H1 (cell line): ENCODE data around the gene RTN4RL1. TPM values are rescaled to one million over a fixed set of nuclear protein-coding genes. Genes with fewer than 3 reads are reported as not detected.
A peak's percentile ranks its signal among the peaks of the same experiment; 100 is the strongest.

ENCODE experiments used
- CTCF ChIA-PET: fragments of 300-600 bp; sonication (Branson Sonifier 250); formaldehyde crosslinking; loops from one replicate; lab custom pipeline; 2021; ENCODE audit not compliant: partially characterized antibody; lab: Charles Lee
- POLR2A ChIA-PET: fragments of 300-600 bp; sonication (Branson Sonifier 250); formaldehyde crosslinking; loops from one replicate; lab custom pipeline; 2021; ENCODE audit warnings: inconsistent platforms; ENCODE audit not compliant: partially characterized antibody; lab: Charles Lee
- DNase-seq, 2 experiments: peaks; one replicate each; pipeline versions ENCODE4 v3.0.0 to v3.0.0-alpha.2; 2010 to 2022; ENCODE audit warnings: low spot score in 2 of 2, low read depth in 1 of 2, mixed read lengths in 1 of 2
- FAIRE-seq: peaks from 2 replicates; lab custom pipeline; 2011; peaks lifted over from hg19 to GRCh38; lab: Jason Lieb, UNC
- H2AFZ ChIP-seq: 2 replicates; pipeline ENCODE4 v1.8.1; 2012; ENCODE audit warnings: low read length, inconsistent platforms
- H2AK5ac ChIP-seq: 2 replicates; pipeline ENCODE4 v1.6.1; 2013; ENCODE audit warnings: low read depth, low read length
- H2BK120ac ChIP-seq: replicated peaks from 2 replicates; pipeline ENCODE3; 2013; ENCODE audit warnings: low read depth, low read length, inconsistent platforms
- H2BK12ac ChIP-seq: 2 replicates; pipeline ENCODE4 v1.6.1; 2013; ENCODE audit warnings: low read depth, low read length
- H2BK15ac ChIP-seq: 2 replicates; pipeline ENCODE4 v1.6.1; 2013; ENCODE audit warnings: low read length
- H2BK20ac ChIP-seq: 2 replicates; pipeline ENCODE4 v1.6.1; 2013; ENCODE audit warnings: low read length
- H2BK5ac ChIP-seq: 2 replicates; pipeline ENCODE4 v1.6.1; 2013; ENCODE audit warnings: low read depth, low read length
- H3K14ac ChIP-seq: 2 replicates; pipeline ENCODE4 v1.6.1; 2013; ENCODE audit warnings: inconsistent platforms; ENCODE audit not compliant: insufficient read length
- H3K18ac ChIP-seq: 2 replicates; pipeline ENCODE4 v1.6.1; 2013; ENCODE audit warnings: low read length; ENCODE audit errors: extremely low read depth
- H3K23ac ChIP-seq: 2 replicates; pipeline ENCODE4 v1.6.1; 2013; ENCODE audit warnings: inconsistent platforms; ENCODE audit not compliant: insufficient read length
- H3K23me2 ChIP-seq: 2 replicates; pipeline ENCODE4 v1.6.1; 2013; ENCODE audit warnings: low read depth, low read length
- H3K27ac ChIP-seq: 2 replicates; pipeline ENCODE4 v1.6.1; 2011; ENCODE audit warnings: low read depth, low read length, inconsistent platforms
- H3K27me3 ChIP-seq, 4 experiments: replicated peaks in 1 of 4; 1 replicate in 1 of 4; 2 replicates in 3 of 4; pipeline versions ENCODE4 v1.6.1 to v1.8.1; 2011 to 2013; ENCODE audit warnings: low read length in 3 of 4, mild to moderate bottlenecking in 3 of 4, inconsistent platforms in 2 of 4, mixed read lengths in 2 of 4, moderate library complexity in 1 of 4; ENCODE audit not compliant: control insufficient read depth in 3 of 4, insufficient read depth in 3 of 4; ENCODE audit errors: extremely low read depth in 1 of 4
- H3K36me3 ChIP-seq, 4 experiments: 2 replicates each; pipeline versions ENCODE4 v1.6.1 to v1.8.1; 2011 to 2013; ENCODE audit warnings: mild to moderate bottlenecking in 4 of 4, low read length in 3 of 4, moderate library complexity in 2 of 4, control low read depth in 1 of 4, inconsistent platforms in 1 of 4; ENCODE audit not compliant: insufficient read depth in 4 of 4, control insufficient read depth in 2 of 4
- H3K4ac ChIP-seq: replicated peaks from 2 replicates; pipeline ENCODE3; 2013; ENCODE audit warnings: low read length, low read depth, mixed read lengths, inconsistent platforms; ENCODE audit not compliant: insufficient read length
- H3K4me1 ChIP-seq, 4 experiments: replicated peaks in 1 of 4; 1 replicate in 1 of 4; 2 replicates in 3 of 4; pipeline versions ENCODE4 v1.6.1 to v1.8.1; 2011 to 2013; ENCODE audit warnings: low read length in 3 of 4, inconsistent platforms in 2 of 4, mixed read lengths in 1 of 4; ENCODE audit not compliant: insufficient read depth in 4 of 4, control insufficient read depth in 3 of 4
- H3K4me2 ChIP-seq, 2 experiments: 2 replicates each; pipeline versions ENCODE4 v1.6.1 to v1.8.1; 2011 to 2013; ENCODE audit warnings: low read depth in 2 of 2, low read length in 2 of 2, control low read depth in 1 of 2, inconsistent platforms in 1 of 2, mild to moderate bottlenecking in 1 of 2; ENCODE audit not compliant: insufficient read depth in 1 of 2
- H3K4me3 ChIP-seq, 4 experiments: fragments of 200-600, 300-600 bp in 1 of 4; sonication (generic), shearing (Covaris generic), sonication (Bioruptor Twin) in 1 of 4; 2 replicates each; pipeline versions ENCODE4 v1.5.1 to v1.8.1; 2011 to 2016; ENCODE audit warnings: low read length in 4 of 4, low read depth in 3 of 4, control low read depth in 2 of 4, inconsistent platforms in 2 of 4, mild to moderate bottlenecking in 2 of 4, mixed read lengths in 1 of 4, moderate library complexity in 1 of 4; ENCODE audit not compliant: insufficient read depth in 2 of 4; ENCODE audit errors: extremely low read depth in 1 of 4
- H3K56ac ChIP-seq: replicated peaks from 2 replicates; pipeline ENCODE3; 2013; ENCODE audit warnings: low read depth, mild to moderate bottlenecking, mixed read lengths, low read length, inconsistent platforms; ENCODE audit not compliant: insufficient read length
- H3K79me1 ChIP-seq: 2 replicates; pipeline ENCODE4 v1.6.1; 2013; ENCODE audit warnings: low read depth, low read length, control low read depth
- H3K79me2 ChIP-seq, 2 experiments: 2 replicates each; pipeline versions ENCODE4 v1.6.1 to v1.8.1; 2012 to 2013; ENCODE audit warnings: low read length in 2 of 2, mild to moderate bottlenecking in 2 of 2, inconsistent platforms in 1 of 2; ENCODE audit not compliant: insufficient read depth in 2 of 2, control insufficient read depth in 1 of 2
- H3K9ac ChIP-seq, 4 experiments: replicated peaks in 1 of 4; 1 replicate in 1 of 4; 2 replicates in 3 of 4; pipeline versions ENCODE4 v1.6.1 to v1.8.1; 2011 to 2013; ENCODE audit warnings: low read depth in 3 of 4, low read length in 3 of 4, control low read depth in 2 of 4, mild to moderate bottlenecking in 2 of 4, moderate library complexity in 2 of 4, inconsistent platforms in 1 of 4; ENCODE audit errors: extremely low read depth in 1 of 4
- H3K9me3 ChIP-seq, 2 experiments: 2 replicates each; pipeline versions ENCODE4 v1.6.1 to v1.8.1; 2012 to 2013; ENCODE audit warnings: mild to moderate bottlenecking in 2 of 2, moderate library complexity in 2 of 2, control low read depth in 1 of 2, inconsistent platforms in 1 of 2, low read depth in 1 of 2, low read length in 1 of 2, mixed read lengths in 1 of 2; ENCODE audit not compliant: insufficient read depth in 2 of 2
- H4K20me1 ChIP-seq, 2 experiments: replicated peaks in 1 of 2; 2 replicates each; pipeline versions ENCODE3 to v1.8.1; 2011 to 2013; ENCODE audit warnings: inconsistent platforms in 2 of 2, low read length in 2 of 2, mild to moderate bottlenecking in 1 of 2; ENCODE audit not compliant: insufficient read depth in 2 of 2, control insufficient read depth in 1 of 2
- H4K5ac ChIP-seq: 2 replicates; pipeline ENCODE4 v1.6.1; 2013; ENCODE audit warnings: low read length, low read depth, mixed read lengths, inconsistent platforms; ENCODE audit not compliant: insufficient read length
- H4K8ac ChIP-seq: 2 replicates; pipeline ENCODE4 v1.8.0; 2013; ENCODE audit warnings: mild to moderate bottlenecking, moderate library complexity, low read length, inconsistent platforms; ENCODE audit not compliant: insufficient read depth; ENCODE audit errors: extremely low read depth
- H4K91ac ChIP-seq: replicated peaks from 2 replicates; pipeline ENCODE3; 2013; ENCODE audit warnings: low read length, mixed read lengths, inconsistent platforms; ENCODE audit not compliant: insufficient read length
- CEBPB ChIP-seq: IDR thresholded peaks from 2 replicates; pipeline ENCODE4 v1.6.1; 2012; ENCODE audit warnings: low read depth, low read length
- EGR1 ChIP-seq: IDR thresholded peaks from 2 replicates; pipeline ENCODE4 v1.6.1; 2011; ENCODE audit warnings: low read depth, low read length, borderline replicate concordance
- GTF2F1 ChIP-seq: IDR thresholded peaks from 2 replicates; pipeline ENCODE4 v1.6.1; 2012; ENCODE audit warnings: low read depth, low read length, improper control_type of control experiment, borderline replicate concordance
- NANOG ChIP-seq: IDR thresholded peaks from 2 replicates; pipeline ENCODE4 v1.6.1; 2011; ENCODE audit warnings: low read length, low read depth, mild to moderate bottlenecking, inconsistent platforms; ENCODE audit not compliant: insufficient read depth, poor library complexity, severe bottlenecking
- SIN3A ChIP-seq, 2 experiments: IDR thresholded peaks in 1 of 2; conservative IDR thresholded peaks in 1 of 2; 2 replicates each; pipeline ENCODE4 v1.6.1; 2011 to 2012; ENCODE audit warnings: low read length in 2 of 2, improper control_type of control experiment in 1 of 2, low read depth in 1 of 2, mild to moderate bottlenecking in 1 of 2
- TEAD4 ChIP-seq: IDR thresholded peaks from 2 replicates; pipeline ENCODE4 v1.6.1; 2012; ENCODE audit warnings: low read depth, low read length, inconsistent platforms, mixed read lengths
- WGBS, 2 experiments: shearing (Covaris generic) in 1 of 2; methylation state at CpG; one replicate each; pipeline versions ENCODE4 v1.1.6 to v1.1.7; 2013 to 2015; ENCODE audit warnings: low lambda C conversion rate in 2 of 2, mixed read lengths in 2 of 2, inconsistent platforms in 1 of 2, low coverage in 1 of 2, missing lambda C conversion rate in 1 of 2; ENCODE audit not compliant: insufficient replicate concordance in 2 of 2, insufficient coverage in 1 of 2, insufficient read length in 1 of 2; ENCODE audit errors: extremely low coverage in 1 of 2, missing lambda C conversion rate in 1 of 2; 5-methylcytosine and 5-hydroxymethylcytosine counted together
- polyA plus RNA-seq, 7 experiments: library from polyadenylated mRNA; depleted of rRNA in 3 of 7; stranded (reverse) in 5 of 7; unstranded in 2 of 7; fragments of >200 nt in 5 of 7; fragments of 200-250 nt in 2 of 7; gene quantifications; 1 replicate in 5 of 7; 2 replicates in 1 of 7; 4 replicates in 1 of 7; pipeline versions ENCODE4 v1.2.1 to v1.2.3, GENCODE V29; 2011 to 2013; ENCODE audit warnings: missing spikeins in 2 of 7, mixed read lengths in 2 of 7
- total RNA-seq: library from RNA; stranded (reverse); fragmentation: NEBNext Ultra II Directional; extraction: Animal tissue kit (Norgen Biotek cat#: 25700); gene quantifications from 2 replicates; pipeline ENCODE4 v1.2.1, GENCODE V29; 2021

Gene RTN4RL1
- total and polyA plus RNA-seq, 2 of the 8 experiments (the other 6 are each of a cell fraction or from before 2014, with no cell fraction given) = 0.09 TPM; not detected in 1

DNA sequence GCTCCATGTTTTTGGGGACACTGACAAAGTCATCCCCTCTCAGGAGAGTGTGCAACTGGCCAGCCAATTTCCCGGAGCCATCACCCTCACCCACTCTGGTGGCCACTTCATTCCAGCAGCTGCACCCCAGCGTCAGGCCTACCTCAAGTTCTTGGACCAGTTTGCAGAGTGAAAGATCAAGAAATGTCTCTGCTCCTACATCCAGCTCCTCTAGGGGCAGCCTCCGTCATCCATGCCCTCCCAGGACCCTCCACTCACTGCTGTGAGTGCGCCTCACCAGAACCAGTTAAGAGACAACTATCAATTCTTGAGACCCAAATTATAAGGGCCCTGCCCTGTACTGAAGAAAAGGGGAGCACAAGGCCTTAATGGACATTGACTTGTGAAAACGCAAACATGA lies 17.8 kb upstream of the RTN4RL1 start:
- no peak overlapping the region for H3K4ac ChIP-seq
- H3K56ac ChIP-seq = no peak overlapping the region
- H3K9ac ChIP-seq = no peak overlapping the region
- H3K4me1 ChIP-seq = peaks cover 0 to 6% (median 5%) of the 10 kb centered on the region in 4 experiments; a peak in 4 of 7 replicates
- no peaks in the 10 kb centered on the region for H3K9me3 ChIP-seq
- DNase-seq (no peak), FAIRE-seq (no peak)
- peak overlapping the region in 1 of 4 experiments; percentile 73; a peak in 2 of 8 replicates for H3K4me3 ChIP-seq
- peaks cover 4% of the 10 kb centered on the region for H3K79me1 ChIP-seq
- H2BK15ac ChIP-seq = no peak overlapping the region
- peaks cover 5% of the 10 kb centered on the region; the same call in 1 of the 2 replicates for H3K23me2 ChIP-seq
- no peak overlapping the region for H2AK5ac ChIP-seq
- H2BK120ac ChIP-seq = no peak overlapping the region
- WGBS, 2 experiments = 86% methylated on average over 5 of the region's 5 CpGs; no CpG with 5 or more reads in 1 of the 2 experiments
- H3K18ac ChIP-seq = no peak overlapping the region
- H3K4me2 ChIP-seq = peak overlapping the region; percentile 61 to 91; a peak in 2 of 4 replicates
- no peak overlapping the region for H2BK5ac ChIP-seq
- no peak overlapping the region for H2BK20ac ChIP-seq
- no peak overlapping the region for H2BK12ac ChIP-seq
- TF ChIP-seq CEBPB (no peak), GTF2F1 (no peak), EGR1 (no peak), SIN3A (conservative IDR thresholded peaks at IDR 0.05 in 1 of 2, IDR thresholded peaks at IDR 0.05 in 1 of 2; ENCODE audit: low read depth in 1 of 2, low read length in 2 of 2) (no peak), NANOG (no peak), TEAD4 (no peak)
- peaks cover 0 to 6% (median 5%) of the 10 kb centered on the region in 4 experiments; a peak in 6 of 7 replicates for H3K27me3 ChIP-seq
- H3K14ac ChIP-seq = no peak overlapping the region
- H3K36me3 ChIP-seq = peaks cover 0 to 8% (median 2%) of the 10 kb centered on the region in 4 experiments; a peak in 3 of 8 replicates
- no peak overlapping the region for H4K5ac ChIP-seq
- H2AFZ ChIP-seq = no peak overlapping the region
- POLR2A ChIA-PET = no interaction called here
- no peak overlapping the region for H4K91ac ChIP-seq
- CTCF ChIA-PET = interaction anchor here (0.6 to 1.2 kb wide), 4 partner anchors 16 to 148 kb away, joined by 3 to 4 read pairs (median 3); no protein-coding TSS in a partner anchor
- no peak overlapping the region for H3K23ac ChIP-seq
- H3K27ac ChIP-seq = no peak overlapping the region
- no peaks in the 10 kb centered on the region for H3K79me2 ChIP-seq
- H4K20me1 ChIP-seq = peaks cover 0 to 3% of the 10 kb centered on the region in 2 experiments
- H4K8ac ChIP-seq = no peak overlapping the region
